ENCODE data around the gene GNAS-AS1.

Gene GNAS-AS1

DNA sequence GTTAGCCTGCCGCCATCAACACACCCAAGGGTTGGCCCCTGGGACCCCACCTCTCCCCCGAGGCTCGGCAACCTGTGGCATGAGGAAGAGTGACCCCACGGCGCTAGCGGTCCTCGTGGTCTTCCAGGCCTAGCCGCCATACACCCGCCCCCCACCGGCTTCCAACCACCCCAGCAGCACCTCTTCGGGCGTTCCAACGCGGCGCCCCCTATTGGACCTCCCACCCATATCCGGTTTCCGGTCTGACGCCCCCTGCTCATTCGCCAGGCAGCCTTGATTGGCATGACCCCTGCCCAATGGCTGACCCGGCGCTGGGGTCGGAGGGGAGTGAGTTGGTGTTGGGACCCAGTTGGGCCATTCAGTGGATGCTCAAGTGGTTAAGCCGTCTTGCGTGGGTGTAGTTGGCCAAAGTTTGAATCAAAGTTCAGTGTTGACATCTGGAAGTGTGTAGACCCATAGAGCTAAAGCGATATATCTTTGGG lies at the start of gene GNAS-AS1:
Gene GNAS-AS1 (minus strand): TSS at position 210 of the 482 bp plus-strand sequence.
- peak; percentile 60 for DNase-seq (ENCODE audit: low read depth)

DNA sequence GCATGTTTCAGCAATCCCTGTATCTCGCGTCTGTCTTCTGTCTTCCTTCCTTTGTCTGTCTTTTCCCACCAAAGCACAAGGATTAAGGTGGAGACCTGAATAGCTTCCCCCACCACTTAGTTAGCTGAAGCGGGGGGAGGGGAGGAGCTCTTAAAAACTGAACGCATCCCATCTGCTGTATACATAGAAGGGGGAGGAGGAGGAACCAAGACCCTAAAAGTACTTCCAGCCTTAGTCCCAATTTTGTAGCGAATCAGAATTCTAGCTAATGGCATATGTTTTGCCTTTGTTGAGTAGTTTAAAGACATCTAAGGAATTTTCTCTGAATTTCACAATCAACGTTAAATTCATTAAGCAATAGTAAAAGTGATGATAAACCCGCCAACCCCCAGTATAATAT lies 49.7 kb upstream of the GNAS-AS1 start:
- DNase-seq (ENCODE audit: low read depth): no peak

DNA sequence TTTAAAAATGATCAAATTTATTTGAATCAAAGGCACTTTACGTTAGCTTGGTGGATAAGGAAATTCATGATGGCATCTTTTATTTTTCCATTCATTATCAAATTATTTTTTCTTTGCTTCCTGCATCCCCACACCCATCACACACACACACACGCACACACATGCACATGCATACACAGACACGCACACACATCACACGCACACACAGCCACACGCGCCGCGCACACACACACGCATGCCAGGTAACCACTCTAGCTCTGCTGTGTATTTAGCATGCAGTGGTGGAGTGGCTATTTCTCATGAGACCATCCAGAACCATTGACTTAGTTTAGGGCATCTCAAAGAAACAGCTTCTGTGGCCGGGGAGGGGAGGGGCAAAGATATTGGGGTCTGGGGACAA lies 48.8 kb upstream of the GNAS-AS1 start:
- DNase-seq (ENCODE audit: low read depth): no peak

DNA sequence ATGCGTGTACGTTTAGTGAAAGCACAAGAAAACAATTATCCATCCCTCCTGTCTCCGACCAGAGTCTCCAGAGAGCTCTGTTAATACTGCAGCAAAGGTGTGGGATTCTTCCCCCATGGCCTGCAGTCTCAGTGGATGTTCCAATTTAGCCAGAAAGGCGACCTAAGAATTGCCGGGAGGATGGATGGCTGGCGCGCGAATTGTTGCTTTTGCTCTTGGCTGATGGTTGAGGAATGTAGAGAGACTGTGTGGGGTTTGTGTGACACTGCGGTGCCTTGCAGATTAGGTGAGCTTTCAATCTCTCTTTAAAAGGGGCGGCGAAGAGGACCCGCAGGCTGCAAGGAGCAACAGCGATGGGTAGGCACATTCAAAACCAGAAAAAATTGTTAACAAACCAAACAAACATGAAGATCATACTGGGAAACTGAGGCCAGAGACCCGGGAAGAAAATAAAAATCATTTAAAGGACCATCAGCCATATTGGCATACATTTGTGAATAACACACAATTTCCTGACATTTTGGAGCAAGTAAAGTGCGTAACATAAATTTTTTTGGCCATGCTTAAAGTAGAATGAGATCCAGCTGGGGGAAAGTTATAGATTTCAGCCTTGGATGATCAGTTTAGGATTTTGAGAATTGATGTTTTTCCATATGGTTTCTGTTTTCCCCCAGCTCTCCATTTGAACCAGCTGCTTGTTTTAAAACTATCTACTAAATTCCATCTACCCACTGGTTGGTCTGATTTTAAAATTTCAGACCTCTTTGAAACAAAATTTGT lies 48.1 kb upstream of the GNAS-AS1 start:
- DNase-seq (ENCODE audit: low read depth): no peak

DNA sequence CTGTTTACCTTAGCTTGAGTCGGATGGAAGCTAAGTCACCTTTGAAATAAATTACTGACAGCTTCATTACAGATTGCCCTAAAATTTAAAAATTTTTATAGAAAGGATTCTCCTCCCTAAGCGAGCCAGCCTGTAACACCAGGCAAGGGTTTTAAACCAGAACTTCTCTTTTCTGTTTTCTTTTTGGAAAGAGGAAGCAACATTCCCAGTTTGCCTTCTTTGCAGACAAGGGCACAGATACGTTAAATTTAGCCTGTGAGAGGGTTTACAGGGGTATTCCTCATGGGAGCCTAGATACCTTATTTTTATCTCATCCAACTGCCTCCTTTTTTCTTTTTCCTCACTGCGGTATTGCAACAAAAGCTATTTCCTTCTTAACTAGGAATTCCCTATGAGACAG lies 46.8 kb upstream of the GNAS-AS1 start:
- no peak for DNase-seq (ENCODE audit: low read depth)

DNA sequence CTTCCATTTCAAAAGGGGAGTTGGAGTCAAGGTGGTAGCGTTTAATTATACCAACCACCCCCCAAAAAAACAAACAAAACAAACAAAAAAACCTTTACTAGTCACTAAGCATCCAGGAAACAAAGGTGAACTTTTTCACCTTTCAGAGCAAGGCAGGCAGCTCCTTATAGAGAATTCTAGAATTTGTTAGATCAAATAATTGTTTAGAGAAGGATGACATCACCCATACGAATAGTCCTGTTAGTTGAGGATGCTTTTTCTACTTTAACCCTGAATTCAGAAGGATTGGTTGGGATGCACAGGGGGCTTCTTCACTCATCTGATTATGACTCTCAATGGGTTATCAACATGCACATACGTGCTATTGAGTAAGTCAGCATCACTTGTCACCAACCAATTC lies 46.1 kb upstream of the GNAS-AS1 start:
- no peak for DNase-seq (ENCODE audit: low read depth)

DNA sequence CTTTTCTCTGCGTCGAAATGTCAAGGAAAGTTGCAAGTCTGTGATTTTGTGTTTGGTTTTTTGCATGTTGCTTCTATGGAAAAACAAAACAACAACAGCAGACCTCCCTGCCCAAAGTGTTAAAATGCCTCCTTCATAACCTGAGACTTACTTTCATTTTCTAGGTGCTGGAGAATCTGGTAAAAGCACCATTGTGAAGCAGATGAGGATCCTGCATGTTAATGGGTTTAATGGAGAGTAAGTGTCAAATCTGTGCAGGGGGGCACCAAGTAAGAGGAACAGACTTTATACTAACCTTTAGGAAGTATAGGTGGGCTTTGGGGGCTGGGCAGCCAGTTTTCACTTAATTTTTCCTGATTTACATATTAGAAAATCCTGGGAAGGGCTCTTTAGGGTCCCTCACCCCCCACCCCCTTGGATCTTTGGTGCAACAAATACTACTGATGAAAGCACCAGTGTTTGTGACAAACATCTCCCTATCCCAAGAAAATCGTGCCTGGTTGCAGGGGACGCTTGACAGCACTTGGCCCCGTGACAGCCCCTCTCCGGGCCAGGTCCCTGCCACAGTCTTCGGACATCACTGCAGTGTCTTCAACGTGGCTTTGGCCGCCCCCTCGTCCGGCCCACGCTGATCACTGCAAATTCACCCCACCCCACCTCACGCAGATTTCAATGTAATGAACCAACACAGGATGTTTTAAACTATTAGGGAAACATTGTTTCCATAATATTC lies 44.9 kb upstream of the GNAS-AS1 start:
- no peak for DNase-seq (ENCODE audit: low read depth)

DNA sequence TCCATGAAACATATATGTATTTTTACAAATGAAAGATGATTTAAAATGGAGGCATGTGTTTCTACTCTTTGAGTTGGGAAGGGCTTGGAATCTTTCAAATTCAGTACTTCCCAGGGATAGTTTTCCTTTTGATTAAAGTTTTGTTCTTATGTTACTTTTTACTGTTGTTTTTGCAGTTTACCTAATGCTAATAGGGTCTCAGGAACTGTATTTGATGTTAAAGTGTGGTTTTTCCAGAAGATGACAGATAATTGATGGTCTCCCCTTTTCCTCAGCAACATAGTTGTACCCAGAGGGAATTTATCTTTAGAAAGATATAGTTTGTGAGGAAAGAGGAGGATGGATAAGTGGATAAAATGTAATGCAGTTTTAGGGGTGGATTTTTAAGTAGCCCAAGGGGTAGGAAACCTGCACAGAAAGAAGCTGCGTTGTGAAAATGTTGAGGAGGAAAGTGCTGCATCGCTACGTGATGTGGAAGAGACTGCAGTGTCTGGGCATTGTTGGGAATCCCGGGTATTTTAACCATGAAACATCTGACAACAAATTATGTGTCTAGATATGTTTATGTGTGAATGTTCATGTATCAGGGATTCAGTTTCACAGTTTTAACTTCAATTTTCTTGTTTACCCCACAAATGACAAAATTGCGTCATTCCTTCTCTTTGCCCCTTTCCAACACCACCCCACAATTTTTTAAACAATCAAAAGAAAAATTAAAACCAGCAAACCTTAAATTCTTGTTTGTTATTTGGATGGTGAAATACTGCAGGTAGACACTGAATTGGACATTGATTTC lies 44.1 kb upstream of the GNAS-AS1 start:
- no peak for DNase-seq (ENCODE audit: low read depth)

DNA sequence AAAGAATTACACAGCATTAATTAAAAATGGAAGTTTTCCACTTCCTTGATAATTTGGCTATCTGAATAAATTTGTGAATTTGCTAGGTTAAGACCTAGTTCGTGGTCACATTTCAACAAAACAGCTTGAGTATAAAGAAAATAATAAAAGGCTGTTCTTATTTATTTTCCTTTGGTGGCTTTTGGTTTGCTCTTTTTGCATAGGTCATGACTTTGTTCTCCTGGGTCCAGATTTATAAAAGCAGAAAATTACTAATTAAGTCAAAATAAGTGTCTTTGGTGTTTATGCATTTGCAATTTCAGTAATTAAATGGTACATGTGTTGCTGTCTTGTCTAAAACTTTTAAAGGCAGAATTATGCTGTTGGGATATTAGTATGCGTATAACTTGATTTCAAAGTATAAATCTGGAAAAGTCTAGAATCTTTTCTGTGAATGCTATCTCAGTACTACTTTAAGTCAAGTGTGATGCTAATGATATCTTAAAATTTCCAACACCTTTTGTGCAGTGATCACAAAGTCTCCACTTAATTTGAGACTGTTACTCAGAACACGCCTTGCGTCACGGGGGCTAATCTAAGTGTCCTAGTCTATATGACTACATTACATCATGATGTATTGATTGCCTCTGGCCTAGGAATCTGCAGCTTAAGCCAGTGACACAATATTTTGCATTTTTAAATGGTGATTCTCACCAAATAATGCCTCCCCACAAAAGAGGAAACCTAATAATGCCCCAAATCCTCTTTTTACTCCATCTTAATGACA lies 42.8 kb upstream of the GNAS-AS1 start:
- no peak for DNase-seq (ENCODE audit: low read depth)

DNA sequence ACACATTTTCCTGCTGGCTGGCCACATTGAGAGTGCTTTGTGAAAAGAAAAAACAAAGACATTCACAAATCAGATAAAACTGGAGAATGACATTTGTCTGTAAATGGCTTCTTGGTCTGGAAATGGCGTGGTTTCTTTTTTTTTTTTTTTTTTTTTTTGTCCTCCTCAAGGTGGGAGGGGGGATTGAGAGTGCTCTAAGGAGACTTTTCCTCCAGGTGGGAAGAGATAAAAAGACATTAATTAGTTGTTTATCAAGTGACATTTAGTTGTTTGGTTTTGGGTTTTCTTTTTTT lies 42.2 kb upstream of the GNAS-AS1 start:
- DNase-seq (ENCODE audit: low read depth): no peak

DNA sequence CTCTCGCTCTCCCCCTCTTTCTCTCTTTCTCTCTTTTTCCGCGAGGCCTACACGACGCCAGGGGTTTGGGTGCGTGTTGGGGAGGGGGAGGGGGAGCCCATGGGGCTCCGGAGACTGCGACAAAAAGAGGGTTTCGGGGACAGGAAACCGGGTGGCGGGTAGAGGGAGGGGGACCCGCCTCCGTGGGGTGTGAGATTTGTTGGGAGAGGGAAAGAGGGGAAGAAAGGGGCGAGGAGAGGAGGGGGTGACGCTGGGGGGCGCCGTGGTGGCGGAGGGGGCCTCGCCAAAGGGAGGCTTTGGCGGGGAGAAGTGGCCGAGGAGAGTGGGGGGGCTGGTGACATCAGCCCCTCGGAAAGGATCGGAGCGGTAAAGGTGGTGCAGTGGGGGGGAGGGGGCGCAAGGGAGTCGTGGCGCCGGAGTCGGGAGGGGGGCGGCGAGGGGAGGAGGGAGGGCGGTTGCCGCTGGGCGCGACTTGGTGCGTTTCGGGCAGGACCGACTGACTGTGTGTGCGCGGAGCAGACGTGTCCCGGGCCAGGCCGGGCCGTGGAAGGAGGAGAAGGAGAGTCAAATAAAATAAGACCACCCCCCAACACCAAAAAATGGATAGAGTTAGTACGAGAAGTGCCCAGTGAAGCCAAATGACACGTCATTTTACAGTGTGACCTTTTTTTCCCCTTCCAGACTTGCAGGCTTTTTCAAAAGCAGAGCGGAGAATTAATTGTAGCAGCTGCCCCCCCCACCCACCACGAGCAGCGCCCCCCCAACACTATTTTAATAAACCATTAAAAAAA lies 41.6 kb upstream of the GNAS-AS1 start:
- peak; percentile 59 for DNase-seq (ENCODE audit: low read depth)

DNA sequence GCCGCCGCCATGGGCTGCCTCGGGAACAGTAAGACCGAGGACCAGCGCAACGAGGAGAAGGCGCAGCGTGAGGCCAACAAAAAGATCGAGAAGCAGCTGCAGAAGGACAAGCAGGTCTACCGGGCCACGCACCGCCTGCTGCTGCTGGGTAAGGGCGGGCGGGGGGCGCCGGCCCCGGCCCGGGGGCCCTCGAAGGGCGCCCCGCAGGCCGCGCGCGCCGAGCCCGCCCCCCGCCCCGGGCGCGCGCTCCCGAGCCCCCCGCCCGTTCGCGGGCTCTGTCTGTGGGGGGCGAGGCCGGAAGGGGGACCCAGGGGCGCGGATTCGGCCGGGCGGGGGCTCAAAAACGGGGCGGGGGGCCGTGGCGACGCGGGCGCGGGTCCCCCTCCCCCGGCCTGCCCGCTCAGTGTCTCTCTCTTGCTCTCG lies 41.0 kb upstream of the GNAS-AS1 start:
- no peak for DNase-seq (ENCODE audit: low read depth)

DNA sequence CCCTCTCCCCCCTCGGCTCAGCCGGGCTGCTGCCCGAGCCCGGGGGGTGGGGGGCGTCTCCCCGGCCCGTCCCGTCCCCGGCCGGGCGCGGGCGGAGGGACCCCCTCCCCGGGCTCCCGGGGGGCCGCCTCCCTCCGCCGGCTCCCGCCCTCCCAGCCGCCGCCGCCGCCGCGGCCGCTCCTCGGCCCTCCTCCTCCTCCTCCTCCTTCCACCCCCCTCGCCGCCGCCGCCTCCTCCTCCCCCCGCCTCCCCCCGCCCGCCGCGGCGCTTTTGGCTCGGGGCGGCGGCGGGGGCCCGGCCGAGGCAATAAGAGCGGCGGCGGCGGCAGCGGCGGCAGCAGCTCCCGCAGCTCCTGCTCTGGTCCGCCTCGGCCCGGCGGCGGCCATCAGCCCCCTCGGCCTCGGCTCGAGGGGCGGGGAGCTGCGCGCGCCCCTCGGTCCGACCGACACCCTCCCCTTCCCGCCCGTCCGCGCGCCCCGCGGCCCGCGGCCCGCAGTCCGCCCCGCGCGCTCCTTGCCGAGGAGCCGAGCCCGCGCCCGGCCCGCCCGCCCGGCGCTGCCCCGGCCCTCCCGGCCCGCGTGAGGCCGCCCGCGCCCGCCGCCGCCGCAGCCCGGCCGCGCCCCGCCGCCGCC lies 40.5 kb upstream of the GNAS-AS1 start:
- peak; percentile 68 for DNase-seq (ENCODE audit: low read depth)

DNA sequence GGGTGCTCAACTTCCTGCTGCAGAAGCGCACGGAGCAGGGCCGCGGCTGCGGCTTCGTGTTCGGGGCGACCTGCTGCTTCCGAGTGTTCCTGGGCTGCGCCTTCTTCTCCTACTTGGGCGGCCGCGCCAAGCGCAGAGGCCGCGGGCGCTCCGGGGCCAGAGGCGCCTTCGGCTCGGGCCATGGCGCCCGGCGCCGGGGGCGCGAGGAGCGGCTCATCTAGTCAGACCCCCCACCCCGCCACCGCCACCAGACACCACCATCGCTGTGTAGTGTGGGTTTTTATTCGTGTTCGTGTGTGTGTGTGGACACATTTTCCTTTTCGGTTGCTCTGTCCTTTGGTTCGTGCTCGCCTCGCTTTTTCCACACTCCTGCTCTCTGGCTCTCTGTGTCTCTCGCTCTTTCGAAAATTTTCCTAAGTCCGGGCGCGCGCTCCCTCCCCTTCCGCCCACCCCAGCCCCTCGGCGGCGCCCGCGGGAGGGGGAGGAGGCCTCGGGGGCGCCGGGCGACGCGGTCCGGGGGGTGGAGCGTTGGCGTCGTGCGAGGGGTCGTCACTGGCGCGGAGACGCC lies 39.9 kb upstream of the GNAS-AS1 start:
- DNase-seq (ENCODE audit: low read depth): peak; percentile 55

DNA sequence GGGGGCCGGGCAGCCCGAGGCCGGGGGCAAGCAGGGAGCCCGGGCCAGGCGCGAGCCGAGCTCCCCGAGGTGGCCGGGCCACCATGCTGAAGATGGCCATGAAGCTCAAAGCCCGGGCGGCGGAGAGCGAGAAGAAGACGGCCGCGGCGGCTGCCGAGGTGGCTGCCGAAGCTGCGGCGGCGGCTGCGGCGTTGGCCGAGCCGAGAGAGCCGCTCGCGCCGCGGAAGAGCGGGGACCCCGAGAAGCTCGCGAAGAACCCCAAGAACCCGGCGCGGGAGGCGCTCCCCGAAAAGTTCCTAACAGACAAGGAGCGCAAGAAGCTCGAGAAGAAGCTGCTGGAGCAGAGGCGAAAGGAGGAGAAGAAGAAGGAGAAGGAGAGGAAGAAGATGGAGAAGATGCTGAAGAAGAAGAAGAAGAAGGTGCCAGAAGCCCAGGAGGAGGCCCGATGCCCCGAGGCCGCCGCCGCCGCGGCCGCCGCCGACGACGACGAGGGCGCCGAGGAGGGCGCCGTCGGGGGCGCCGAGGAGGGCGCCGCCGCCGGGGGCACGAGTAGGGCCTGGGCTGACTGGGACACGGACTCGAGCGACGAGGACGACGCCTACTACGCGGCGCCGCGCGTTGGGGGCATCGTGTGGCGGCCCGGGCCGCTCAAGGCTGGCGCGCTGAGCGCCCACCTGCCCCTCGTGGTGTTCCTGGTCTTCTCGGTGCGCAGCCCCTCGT lies 39.3 kb upstream of the GNAS-AS1 start:
- no peak for DNase-seq (ENCODE audit: low read depth)

DNA sequence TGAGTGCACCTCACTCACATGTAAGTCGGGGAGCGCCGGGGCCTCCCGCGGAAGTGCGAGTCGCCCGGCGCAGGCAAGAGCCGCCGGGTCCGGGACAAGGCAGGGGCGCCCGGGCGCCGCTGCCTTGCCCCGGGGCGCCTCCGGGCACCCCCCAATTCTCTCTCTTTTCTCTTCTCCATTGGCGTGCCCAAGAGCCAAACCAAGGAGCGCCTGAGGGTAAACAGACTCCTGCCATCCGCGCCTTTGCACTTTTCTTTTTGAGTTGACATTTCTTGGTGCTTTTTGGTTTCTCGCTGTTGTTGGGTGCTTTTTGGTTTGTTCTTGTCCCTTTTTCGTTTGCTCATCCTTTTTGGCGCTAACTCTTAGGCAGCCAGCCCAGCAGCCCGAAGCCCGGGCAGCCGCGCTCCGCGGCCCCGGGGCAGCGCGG lies 38.6 kb upstream of the GNAS-AS1 start:
- DNase-seq (ENCODE audit: low read depth): no peak

DNA sequence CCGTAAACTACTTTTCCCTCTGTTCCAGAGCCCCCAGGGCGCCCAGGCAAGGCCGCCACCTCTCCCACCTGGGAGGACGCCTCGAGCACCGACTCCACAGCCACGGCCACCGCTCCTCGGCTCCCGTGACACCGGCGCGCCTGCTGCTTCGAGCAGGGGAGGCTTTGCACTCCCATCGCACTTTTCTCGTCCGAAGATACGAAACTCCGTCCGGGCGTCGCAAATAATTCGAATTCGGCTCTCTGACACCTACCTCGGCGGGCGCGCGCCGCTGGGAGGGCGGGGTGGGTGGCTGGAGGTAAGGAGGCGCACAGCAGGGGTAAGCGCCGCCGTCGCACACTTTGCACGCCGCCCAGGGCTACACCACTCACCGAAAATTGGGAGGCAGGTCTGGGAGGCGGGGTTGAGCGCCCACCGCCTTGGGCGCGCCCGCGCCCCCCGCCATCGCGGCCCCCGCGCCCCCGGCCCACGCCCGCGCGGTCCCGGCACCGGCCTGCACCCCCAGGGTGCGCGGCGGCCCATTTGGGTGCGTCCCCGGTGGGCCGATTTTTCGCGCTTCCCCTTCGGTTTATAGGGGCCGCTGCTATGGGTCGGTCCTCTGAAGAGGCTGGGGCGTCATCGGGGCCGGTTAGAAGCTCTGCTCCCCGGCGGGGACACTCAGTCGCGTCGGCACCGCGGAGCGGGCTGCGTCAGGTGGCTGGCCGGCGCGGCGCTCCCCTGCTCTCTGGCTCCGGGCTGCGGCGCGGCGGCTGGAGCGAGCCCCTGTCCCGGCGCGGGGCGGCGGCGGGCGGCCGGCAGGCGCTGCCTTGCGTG lies 38.0 kb upstream of the GNAS-AS1 start:
- DNase-seq (ENCODE audit: low read depth): peak; percentile 73

DNA sequence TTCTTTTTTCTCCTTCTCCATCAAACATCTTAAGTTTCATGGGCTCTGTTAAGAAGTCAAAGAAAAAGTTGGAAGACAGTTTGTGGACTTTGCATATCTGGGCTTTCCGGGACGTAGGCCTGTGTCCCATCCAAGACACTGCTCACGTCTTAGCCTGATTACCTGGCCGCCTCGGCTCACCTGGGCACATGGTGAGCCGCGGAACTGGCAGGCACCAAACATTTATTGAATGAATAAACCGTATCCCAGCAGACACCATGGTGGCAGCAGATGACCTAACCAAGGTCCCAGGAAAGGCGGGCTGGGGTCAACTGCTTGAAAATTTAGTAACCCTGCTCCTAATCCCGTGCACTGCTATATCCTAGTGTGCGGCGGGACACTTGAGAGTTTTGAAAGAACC lies 37.4 kb upstream of the GNAS-AS1 start:
- DNase-seq (ENCODE audit: low read depth): no peak

DNA sequence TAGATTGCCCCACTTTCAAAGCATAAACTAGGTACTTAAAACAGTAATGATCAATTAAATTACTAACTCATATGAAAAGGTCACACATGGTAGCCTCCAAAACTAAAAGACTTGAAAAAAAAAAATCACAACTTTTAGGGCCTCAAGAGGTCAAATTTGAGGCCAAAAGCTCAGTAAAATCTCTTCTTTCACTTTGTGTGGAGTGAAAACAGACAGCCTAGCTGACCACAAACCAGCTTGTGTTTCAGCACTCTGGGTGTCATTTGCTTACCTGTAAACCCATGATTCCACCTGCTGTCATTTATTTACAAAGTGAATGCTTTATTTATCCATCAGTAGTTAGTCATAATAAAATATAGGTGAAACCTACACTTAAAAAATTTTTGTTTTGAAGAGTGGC lies 35.8 kb upstream of the GNAS-AS1 start:
- DNase-seq (ENCODE audit: low read depth): no peak
